DMS 273 (cell line): ENCODE results near the gene ADAMTSL1.

Experiments used
- DNase-seq: peaks from one replicate; lab custom pipeline; 2025; ENCODE audit not compliant: unreplicated experiment; lab: John Stamatoyannopoulos, UW

The ADAMTSL1 gene

DNA sequence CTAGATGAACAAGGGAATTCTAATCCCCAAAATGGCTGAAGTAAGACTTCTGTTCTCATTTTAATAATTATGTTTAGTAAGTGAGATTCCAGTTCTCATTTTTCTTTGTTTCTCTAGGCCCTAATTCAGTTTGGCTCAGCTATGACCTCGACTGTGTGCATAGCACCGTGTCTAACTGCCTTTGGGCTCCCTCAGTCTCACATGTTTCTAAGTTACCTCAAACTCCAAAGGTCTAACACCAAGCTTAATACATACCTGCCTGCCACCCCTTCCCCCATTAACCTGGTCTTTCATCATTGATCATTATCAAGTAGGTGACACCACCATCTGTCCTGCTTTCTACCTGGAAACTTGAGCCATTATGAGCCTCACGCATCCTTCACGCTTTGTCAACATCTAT, 285.9 kb downstream of the ADAMTSL1 start:
- DNase-seq, result no peak

DNA sequence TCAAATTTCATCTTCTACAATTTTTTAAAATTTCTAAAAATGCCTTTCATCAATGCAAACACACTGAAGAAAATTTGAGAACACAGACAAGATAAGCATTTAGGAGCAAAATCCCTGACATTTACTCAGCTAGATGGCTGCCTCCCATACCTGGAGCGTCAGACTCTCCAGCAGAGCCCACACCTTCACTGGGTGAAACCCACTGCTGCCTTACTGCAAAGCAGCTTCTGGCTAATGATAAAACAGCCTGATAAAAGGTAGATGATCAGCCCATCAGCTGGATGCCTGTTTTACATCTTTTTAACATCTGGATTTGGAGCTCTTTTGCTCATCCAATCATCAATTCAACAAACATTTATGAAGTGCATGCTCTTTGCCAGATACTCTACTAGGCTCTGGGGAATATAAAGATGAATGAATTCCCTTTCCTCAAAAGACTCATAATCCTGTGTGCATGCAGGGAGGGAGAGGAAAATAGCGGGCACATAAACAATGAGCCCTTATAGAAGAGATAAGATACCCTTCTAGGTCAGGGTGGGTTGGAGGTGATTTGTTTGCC, 287.9 kb downstream of the ADAMTSL1 start:
- DNase-seq, result no peak

DNA sequence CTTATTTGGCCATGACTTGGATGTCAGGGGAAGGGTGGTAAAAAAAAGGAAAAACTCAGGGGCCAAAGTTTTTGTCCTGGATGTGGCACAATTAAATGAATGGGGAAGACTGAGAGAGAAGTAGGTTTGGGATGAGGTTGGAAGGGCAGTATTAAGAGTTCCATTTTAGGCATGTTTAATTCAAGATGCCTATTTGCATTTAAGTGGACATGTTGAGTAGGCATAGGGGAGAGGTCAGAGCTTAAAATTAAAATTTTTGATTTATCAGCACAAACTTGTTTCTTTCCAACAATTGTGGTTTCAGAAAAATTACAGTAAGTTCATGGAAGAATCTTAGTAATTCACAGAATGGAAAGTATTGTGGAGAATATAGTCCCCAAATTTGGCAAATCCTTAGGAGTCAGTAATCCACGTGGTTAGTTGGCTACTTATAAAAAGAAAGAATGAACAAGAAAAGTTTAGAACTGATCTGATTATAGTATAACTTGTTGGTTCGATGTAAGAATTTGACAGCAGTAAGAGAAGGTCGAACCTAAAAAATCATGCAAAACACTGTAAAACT, 293.1 kb downstream of the ADAMTSL1 start:
- DNase-seq, result no peak

DNA sequence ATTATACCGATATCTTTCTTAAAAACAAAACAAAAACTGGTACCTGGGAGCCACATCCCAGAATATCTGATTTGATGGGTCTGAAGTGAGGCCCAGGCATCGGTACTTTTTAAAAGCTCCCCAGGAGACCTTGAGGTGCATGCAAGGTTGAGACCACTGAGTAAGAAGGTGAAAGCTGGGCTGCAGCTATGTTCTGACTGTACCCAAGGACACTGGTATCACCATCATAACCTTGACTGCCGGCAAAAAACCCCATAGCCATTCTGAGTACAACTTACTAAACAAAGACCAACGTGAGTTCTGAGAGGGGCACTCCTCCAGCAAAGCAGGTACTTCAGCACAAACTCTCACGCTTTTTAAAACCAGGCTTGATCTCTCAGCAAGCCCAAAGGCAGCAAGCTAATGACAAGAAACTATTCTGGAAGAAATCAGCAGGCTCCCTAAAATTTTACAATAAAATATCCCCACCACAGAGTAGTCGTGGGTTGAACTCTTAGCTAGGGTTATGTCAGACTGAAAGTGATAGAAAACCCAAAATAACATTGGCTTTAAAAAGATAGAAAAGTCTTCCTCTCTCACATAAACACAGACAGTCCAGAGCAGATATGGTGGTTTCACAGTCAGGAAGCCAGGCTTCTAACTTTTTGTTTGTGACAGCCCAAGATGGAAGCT, 295.1 kb downstream of the ADAMTSL1 start:
- DNase-seq, result no peak

DNA sequence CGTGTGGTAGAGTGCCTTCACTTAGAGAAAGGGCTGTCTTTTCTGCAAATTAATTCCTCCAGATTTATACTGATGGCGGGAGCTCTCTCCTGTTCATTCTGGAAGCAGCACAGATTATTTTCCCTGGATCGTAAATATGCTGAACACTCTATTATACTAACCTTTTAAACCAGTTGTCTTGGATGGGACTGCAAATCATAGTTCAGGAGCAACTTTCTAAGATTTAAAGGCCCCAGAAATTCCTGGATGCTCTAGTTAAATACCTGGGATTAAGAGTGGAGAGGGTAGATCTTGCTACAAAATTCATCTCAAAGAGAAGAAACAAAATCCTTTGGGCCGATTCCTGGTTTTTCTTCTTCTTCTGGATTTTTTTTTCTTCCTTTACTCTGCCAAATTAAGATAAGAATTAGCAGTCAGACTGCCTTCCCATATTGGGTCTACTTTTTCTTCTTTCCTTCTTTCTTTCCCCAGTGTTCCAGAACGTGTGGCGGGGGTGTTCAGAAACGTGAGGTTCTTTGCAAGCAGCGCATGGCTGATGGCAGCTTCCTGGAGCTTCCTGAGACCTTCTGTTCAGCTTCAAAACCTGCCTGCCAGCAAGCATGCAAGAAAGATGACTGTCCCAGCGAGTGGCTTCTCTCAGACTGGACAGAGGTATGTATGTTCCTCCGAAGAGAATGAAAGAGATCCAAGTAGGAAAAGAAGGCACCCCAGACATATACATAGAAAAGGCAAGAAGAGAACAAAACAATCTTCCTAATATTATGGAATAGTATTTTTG, 296.4 kb downstream of the ADAMTSL1 start:
- no peak for DNase-seq

DNA sequence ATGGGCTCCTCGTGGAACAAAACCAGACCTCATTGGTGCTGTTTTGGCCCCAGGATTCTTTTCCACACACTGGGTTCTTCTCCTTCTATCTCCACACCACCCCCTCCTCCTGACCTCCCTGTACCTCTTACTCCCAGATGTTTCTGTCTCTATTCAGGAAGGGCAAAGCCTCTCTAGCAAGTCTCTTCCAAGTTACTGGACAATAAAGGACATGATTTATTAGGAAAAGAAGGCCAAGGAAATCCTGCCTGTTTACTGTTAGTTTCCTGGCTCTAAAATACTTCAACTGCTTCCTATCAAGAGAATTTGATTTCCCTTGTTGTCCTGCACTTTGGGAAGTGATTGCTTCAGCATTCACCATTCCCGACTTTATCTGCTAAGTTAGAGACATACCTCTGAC, 297.1 kb downstream of the ADAMTSL1 start:
- DNase-seq, result no peak

DNA sequence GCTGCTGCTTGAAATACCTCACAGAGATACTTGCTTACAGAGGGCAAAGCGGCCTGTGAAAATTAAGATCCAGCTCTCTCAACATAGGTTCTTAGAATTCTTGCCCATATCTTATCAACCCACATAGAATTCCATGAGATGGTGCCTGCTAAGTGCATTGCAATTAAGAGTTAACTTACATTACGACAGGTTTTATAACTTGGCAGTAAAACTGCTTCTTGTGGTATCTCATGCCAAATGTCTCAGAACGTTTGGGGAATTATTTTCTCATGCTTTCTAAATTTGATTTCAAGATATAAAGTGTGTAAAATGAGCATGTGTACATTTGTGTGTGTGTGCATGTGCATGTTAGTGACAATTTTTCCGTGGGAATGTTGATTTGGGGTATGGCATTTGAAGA, 297.8 kb downstream of the ADAMTSL1 start:
- DNase-seq, result no peak

DNA sequence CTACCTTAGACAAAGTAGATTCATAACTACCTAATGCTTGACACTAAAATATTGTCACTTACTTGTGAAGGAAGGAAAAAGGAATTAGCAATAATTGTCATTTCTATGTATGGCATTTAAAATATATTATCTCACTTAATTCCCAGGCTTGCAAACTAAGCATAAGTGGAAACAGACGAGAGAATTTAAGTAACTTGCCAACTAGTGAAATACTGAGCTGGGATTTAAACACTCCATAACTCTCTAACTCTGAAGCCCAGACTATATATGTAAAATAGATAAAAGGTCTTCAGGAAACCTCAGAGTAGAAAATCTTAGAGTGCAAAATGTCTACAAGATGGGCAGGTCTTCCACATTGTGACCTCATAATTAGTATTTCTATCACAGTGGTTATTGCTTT, 301.3 kb downstream of the ADAMTSL1 start:
- no peak for DNase-seq

DNA sequence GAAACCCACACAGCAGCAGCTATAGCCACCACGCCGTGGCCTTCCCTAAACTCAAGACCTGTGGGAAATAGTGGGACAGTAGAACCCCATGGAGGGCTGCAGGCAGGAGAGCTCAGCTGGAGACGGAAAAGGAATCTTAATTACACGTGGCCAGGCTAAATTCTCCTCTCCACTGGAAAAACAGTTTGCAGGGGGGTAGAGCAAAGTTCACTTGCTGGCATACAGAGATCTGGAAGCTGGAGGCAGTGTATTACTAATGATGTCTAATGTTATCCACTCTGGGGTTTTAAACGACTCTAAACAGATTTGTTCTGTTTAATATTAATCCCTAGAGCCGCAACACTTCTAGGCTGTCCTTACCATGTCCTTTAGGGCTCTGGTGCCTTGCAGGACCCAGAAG, 302.0 kb downstream of the ADAMTSL1 start:
- DNase-seq, result no peak

DNA sequence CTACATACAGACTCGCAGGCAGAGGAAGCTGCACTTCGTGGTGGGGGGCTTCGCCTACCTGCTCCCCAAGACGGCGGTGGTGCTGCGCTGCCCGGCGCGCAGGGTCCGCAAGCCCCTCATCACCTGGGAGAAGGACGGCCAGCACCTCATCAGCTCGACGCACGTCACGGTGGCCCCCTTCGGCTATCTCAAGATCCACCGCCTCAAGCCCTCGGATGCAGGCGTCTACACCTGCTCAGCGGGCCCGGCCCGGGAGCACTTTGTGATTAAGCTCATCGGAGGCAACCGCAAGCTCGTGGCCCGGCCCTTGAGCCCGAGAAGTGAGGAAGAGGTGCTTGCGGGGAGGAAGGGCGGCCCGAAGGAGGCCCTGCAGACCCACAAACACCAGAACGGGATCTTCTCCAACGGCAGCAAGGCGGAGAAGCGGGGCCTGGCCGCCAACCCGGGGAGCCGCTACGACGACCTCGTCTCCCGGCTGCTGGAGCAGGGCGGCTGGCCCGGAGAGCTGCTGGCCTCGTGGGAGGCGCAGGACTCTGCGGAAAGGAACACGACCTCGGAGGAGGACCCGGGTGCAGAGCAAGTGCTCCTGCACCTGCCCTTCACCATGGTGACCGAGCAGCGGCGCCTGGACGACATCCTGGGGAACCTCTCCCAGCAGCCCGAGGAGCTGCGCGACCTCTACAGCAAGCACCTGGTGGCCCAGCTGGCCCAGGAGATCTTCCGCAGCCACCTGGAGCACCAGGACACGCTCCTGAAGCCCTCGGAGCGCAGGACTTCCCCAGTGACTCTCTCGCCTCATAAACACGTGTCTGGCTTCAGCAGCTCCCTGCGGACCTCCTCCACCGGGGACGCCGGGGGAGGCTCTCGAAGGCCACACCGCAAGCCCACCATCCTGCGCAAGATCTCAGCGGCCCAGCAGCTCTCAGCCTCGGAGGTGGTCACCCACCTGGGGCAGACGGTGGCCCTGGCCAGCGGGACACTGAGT, 303.2 kb downstream of the ADAMTSL1 start:
- DNase-seq, result no peak

DNA sequence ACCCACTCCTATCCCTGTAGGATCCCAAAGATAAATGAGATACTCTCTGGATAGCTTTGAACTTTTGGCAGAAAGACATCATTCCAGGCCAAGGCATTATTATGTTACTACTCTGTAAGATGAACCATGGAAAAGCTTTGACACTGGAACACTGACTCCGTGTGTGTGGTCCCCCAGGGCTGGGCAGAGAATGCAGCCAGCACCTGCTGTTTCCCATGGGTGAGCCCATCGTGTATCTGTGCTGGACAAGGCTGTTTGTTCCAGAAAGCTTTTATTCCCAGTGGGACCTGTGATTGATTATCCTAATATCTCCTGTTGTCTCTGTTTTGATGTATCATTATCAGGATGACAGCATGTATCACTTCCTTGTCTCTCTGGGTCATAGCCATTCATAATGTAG, 304.2 kb downstream of the ADAMTSL1 start:
- no peak for DNase-seq

DNA sequence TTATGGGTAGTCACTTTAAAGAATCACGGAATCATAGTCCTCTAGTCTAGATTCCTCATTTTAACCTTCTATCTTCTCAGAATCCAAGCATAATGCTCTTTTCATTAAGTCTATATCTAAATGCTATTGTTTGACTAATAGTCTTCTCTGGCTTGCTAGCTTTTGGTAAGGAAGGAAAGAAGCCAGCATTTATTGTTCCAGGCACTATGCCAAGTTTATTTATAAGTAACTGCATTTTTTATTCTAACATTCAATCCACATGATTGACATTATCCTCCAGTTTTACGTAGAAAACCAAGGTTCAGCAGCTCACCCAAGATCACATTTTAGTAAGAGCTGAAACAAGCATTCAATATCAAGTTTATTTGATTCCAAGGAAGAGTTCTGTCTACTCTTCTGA, 304.9 kb downstream of the ADAMTSL1 start:
- DNase-seq, result no peak

DNA sequence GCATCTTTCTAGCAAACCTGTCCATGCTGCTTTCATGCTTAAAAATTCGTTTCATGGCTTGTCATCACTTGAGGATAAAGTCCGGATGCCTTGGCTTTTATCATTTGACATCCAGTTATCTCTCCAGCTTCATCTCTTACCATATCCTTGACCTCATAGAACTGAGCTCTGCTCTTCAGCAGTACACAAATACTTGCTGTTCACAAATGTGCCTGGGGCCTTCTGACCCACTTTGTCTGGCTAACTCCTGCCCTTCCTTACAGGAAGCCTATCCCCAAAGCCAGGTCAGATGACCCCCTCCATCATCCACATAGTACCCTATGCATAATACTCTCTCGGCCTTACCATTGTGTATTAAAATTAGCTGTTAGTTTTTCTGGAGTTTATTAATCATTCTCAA, 310.0 kb downstream of the ADAMTSL1 start:
- no peak for DNase-seq

DNA sequence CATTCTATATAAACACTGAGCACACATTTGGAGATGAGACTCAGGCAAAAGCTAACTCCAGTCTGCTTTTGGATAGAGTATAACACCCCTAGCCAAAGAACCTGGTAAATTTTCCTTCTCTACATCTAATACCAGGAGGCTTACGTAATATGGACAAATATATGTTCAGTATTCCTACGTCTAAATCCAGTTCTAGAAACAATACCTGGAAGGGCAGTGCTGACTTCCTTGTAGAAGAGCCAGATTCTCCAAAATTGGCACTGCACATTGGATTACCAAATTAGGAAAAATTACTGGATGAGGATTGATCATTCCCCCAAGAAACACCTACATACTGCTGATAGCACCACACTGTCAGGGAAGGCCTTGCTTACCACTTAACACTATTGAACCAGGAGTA, 311.7 kb downstream of the ADAMTSL1 start:
- DNase-seq, result no peak

DNA sequence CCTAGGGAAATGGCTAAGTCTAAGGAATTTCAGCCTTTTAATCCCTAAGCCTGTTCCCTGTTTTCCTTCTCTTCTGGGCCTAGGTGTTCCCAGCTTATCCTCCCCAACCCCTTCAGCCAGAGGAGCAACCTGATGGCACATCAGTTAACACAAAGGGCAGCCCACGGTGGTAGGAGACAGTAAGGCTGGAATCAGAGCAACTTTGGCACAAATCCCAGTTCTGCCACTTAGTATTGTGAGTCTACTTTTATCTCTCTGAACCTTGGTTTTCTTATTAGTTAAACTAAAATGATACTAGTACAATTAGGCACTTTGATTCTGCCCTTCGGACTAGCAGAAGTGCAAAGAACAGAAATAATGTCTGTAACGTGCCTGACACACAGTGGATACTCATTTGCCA, 312.2 kb downstream of the ADAMTSL1 start:
- DNase-seq, result no peak

DNA sequence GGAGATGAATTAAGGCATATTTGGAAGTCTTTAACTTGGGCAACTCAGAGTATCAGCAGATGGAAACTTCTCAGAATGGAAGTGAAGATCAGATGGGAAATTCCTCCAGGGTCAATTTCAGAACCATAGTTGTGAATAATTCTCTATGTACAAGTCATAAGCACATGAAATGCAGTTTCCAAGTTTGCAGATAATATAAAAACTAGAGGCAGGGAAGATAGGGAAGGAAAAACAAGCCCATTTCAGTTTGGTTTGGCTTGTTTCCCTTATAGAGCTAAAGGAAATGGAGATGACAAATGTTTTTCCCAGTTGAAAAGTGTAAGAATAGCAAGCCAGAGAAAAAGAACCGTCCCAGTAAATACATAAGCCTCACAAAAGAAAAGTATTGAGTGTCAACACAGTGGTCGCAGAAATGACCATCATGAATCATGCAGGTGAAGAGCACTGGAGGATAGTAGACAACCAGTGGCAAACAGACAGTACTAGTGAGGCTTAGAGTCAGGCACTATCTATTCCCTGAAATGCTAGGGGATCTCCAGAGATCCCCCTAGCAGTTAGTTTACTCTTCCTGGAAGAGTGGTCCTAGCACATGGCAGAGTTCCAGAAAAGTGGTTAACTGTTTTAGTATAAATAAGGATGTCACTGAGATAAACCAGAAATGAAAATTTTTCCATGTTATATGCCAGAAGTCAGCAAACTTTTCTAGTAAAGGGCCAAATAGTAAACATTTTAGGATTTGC, 313.1 kb downstream of the ADAMTSL1 start:
- no peak for DNase-seq

DNA sequence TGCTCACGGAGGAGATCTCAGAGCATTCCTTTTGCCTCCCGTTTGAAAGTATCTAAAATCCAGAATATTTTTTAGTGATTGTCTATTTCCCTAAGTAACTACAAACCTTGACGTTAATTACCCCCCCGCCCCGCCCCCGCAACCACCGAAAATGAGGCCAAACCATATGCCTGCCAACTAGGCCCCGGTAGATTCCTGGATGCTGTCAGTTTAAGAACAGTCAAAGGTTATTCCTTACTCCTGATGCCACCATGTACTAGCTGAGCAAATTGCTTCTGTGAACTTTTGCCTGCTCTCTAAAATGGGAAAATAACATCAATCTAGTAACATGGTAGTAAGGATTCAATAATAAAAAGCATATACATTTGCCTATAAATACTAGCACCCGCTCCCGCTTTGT, 314.3 kb downstream of the ADAMTSL1 start:
- DNase-seq, result no peak

DNA sequence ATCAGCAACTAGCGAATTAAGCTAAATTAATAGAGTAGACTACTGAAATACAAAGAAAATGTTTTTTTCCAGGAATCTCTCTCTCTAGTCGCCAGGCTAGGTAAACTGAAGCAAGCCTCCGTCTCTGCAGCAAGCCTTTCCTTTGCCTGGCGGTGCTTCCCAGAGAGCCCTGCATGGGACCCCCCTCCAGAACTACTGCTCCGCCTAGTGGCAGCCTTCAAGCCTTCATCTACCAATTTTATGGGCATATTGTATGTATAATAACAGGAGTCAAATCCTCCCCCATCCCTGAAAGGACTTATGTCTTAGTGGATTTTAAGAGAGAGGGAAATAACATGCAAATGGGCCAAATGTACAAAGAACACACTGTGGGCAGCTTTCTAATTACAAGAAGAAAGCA, 317.1 kb downstream of the ADAMTSL1 start:
- peak; percentile 59 for DNase-seq

DNA sequence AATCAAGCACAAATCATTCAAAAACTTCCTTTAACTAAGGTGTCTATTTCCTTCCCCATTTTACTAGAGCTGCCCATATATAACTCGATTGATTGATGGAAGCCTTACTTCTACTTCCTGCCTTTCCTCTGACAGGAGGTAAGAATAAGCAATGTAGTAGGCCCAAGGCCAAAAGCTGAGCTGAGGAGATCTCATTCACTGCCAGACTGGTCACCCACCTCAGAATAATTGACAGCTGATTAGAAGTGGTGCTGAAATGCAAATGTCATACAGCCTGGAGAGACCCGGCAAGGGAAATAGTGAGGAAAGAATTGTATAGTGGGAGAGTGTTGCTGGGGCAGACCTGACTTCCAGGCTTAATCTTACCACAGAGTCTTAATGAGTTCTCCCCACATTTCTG, 319.2 kb downstream of the ADAMTSL1 start:
- no peak for DNase-seq

DNA sequence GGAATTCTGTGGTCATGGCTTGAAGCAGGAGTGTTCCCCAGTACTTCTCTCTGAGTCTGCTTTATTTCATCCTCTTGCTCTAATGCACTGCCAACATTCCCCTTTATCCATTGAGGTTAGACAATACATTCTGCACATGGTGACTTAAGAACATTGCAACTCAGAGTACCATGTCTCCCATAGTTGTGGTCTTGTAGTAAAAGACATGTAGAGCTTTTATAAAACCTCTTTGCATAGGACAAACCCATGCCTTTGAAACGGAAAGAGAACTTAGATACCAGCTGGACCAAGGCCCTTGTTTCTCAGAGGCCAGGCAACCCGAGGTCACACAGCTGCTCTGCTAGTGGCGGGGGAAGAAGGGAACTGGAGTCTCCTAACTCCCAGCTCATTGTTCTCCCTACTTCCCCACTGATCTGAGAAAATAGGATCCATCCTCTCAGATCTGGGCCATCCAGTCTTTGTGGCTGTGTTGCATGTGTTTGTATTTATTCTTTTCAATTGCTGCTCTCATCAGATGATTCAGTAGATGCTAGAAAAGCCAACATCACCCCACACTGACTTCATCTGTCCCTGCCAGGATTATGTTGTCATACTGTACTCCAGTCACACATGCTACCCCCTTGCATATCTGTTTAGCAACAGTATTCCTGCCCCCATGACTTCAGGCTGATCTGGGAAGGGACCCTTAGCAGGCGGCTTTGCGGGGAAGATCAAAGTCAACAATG, 322.2 kb downstream of the ADAMTSL1 start:
- no peak for DNase-seq
